MV-4-11 (cell line): ENCODE data around the gene TCP11L2.
"Not testable (repeated sequence)": the region's sequence is repeated elsewhere in the genome, so short reads cannot be mapped to it uniquely, and the experiment has no call there.

ENCODE experiments used
- DNase-seq: peaks from one replicate; lab custom pipeline; 2025; lab: John Stamatoyannopoulos, UW

The TCP11L2 gene

GRCh38 chr12:106284358-106285105 is 18.0 kb upstream of the TCP11L2 start:
- no peak for DNase-seq

- DNase-seq, result no peak
Measured at GRCh38 chr12:106285982-106286381, 16.6 kb upstream of the TCP11L2 start.

GRCh38 chr12:106286576-106287162 is 15.9 kb upstream of the TCP11L2 start:
- DNase-seq, result not testable (repeated sequence)

- DNase-seq, result no peak
Measured at GRCh38 chr12:106287364-106287763, 15.2 kb upstream of the TCP11L2 start.

- no peak for DNase-seq
Measured at GRCh38 chr12:106288101-106288493, 14.4 kb upstream of the TCP11L2 start.

- DNase-seq, result peak; percentile 89
Measured at GRCh38 chr12:106288494-106289195, 13.9 kb upstream of the TCP11L2 start.

- DNase-seq, result peak; percentile 4
Measured at GRCh38 chr12:106289196-106289681, 13.3 kb upstream of the TCP11L2 start.

GRCh38 chr12:106290666-106291065 is 11.9 kb upstream of the TCP11L2 start:
- no peak for DNase-seq

GRCh38 chr12:106291342-106291741 is 11.2 kb upstream of the TCP11L2 start:
- DNase-seq, result no peak

GRCh38 chr12:106292339-106292738 is 10.2 kb upstream of the TCP11L2 start:
- DNase-seq, result no peak

GRCh38 chr12:106296179-106296877 is 6.2 kb upstream of the TCP11L2 start:
- DNase-seq, result peak; percentile 10

GRCh38 chr12:106297075-106297474 is 5.5 kb upstream of the TCP11L2 start:
- no peak for DNase-seq

GRCh38 chr12:106297681-106298080 is 4.9 kb upstream of the TCP11L2 start:
- DNase-seq, result no peak

GRCh38 chr12:106299202-106299774 is 3.2 kb upstream of the TCP11L2 start:
- DNase-seq, result no peak

GRCh38 chr12:106300761-106301160 is 1.8 kb upstream of the TCP11L2 start:
- DNase-seq, result no peak

GRCh38 chr12:106301241-106301610 is 1.3 kb upstream of the TCP11L2 start:
- DNase-seq, result no peak

- peak; percentile 20 for DNase-seq
Measured at GRCh38 chr12:106301611-106302321, 767 bp upstream of the TCP11L2 start.

- DNase-seq, result peak; percentile 24
Measured at GRCh38 chr12:106303202-106303820, 778 bp downstream of the TCP11L2 start.

GRCh38 chr12:106304001-106304421 is 1.5 kb downstream of the TCP11L2 start:
- no peak for DNase-seq

- no peak for DNase-seq
Measured at GRCh38 chr12:106304797-106305196, 2.3 kb downstream of the TCP11L2 start.

- no peak for DNase-seq
Measured at GRCh38 chr12:106305376-106305775, 2.8 kb downstream of the TCP11L2 start.
